Fibroblast of skin of right quadriceps (primary cell): ENCODE results near the gene KRTAP12-3.

Experiments
- DNase-seq: peaks from one replicate; pipeline ENCODE4 v3.0.0-alpha.2; 2013

KRTAP12-3 gene

GRCh38 chr21:44706026-44706705 lies 48.4 kb downstream of the KRTAP12-3 start:
- DNase-seq, result no peak

- DNase-seq, result no peak
These were observed 49.2 kb downstream of the KRTAP12-3 start for GRCh38 chr21:44706706-44707581.
